MM.1S (cell line): ENCODE measurements around the gene PARP12.

Source experiments
- DNase-seq: peaks from one replicate; pipeline ENCODE4 v3.0.0-alpha.2; 2015
- H2AFZ ChIP-seq: fragments of 300-600 bp; sonication (generic); 2 replicates; pipeline ENCODE4 v1.6.0; 2016; ENCODE audit warnings: antibody characterized with exemption, low read length
- H3F3A ChIP-seq: fragments of 300-600 bp; sonication (generic); 2 replicates; pipeline ENCODE4 v1.6.1; 2016; ENCODE audit warnings: mild to moderate bottlenecking, antibody characterized with exemption, low read length, moderate library complexity, mixed read lengths; ENCODE audit not compliant: insufficient read depth
- H3K27ac ChIP-seq: fragments of 300-600 bp; sonication (generic); 2 replicates; pipeline ENCODE4 v1.5.1; 2016; ENCODE audit warnings: mild to moderate bottlenecking, low read length
- H3K27me3 ChIP-seq: fragments of 300-600 bp; sonication (generic); replicated peaks from 2 replicates; pipeline ENCODE4 v1.6.0; 2016; ENCODE audit warnings: low read length; ENCODE audit not compliant: insufficient read depth
- H3K36me3 ChIP-seq: fragments of 300-600 bp; sonication (generic); replicated peaks from 2 replicates; pipeline ENCODE4 v1.6.1; 2016; ENCODE audit warnings: mild to moderate bottlenecking, low read length, mixed read lengths; ENCODE audit not compliant: insufficient read depth
- H3K4me1 ChIP-seq: fragments of 300-600 bp; sonication (generic); 2 replicates; pipeline ENCODE4 v1.6.1; 2016; ENCODE audit warnings: low read length, mixed read lengths
- H3K4me2 ChIP-seq: fragments of 300-600 bp; sonication (generic); 2 replicates; pipeline ENCODE4 v1.6.0; 2016; ENCODE audit warnings: low read depth, low read length
- H3K4me3 ChIP-seq: fragments of 300-600 bp; sonication (generic); 2 replicates; pipeline ENCODE4 v1.5.1; 2016; ENCODE audit warnings: low read length, mixed read lengths
- H3K79me2 ChIP-seq: fragments of 300-600 bp; sonication (generic); 2 replicates; pipeline ENCODE4 v1.6.1; 2016; ENCODE audit warnings: mixed run types, low read length, mixed read lengths
- H3K9ac ChIP-seq: fragments of 300-600 bp; sonication (generic); 2 replicates; pipeline ENCODE4 v1.6.1; 2016; ENCODE audit warnings: low read length, mixed read lengths
- H3K9me2 ChIP-seq: fragments of 300-600 bp; sonication (generic); replicated peaks from 2 replicates; pipeline ENCODE4 v1.6.1; 2016; ENCODE audit warnings: mild to moderate bottlenecking, low read length, mixed read lengths; ENCODE audit not compliant: insufficient read depth
- H3K9me3 ChIP-seq: fragments of 300-600 bp; sonication (generic); replicated peaks from 2 replicates; pipeline ENCODE4 v1.6.1; 2016; ENCODE audit warnings: mild to moderate bottlenecking, low read length, mixed read lengths; ENCODE audit not compliant: insufficient read depth
- H4K20me1 ChIP-seq: fragments of 300-600 bp; sonication (generic); 2 replicates; pipeline ENCODE4 v1.6.1; 2016; ENCODE audit warnings: mild to moderate bottlenecking, low read length, moderate library complexity, mixed read lengths; ENCODE audit not compliant: insufficient read depth
- CTCF ChIP-seq: fragments of 300-600 bp; sonication (generic); IDR thresholded peaks from 2 replicates; pipeline ENCODE4 v1.5.1; 2016; ENCODE audit warnings: antibody characterized with exemption, low read length, mixed read lengths
- EZH2 ChIP-seq: fragments of 300-600 bp; sonication (generic); optimal IDR thresholded peaks from 2 replicates; pipeline ENCODE3; 2017; ENCODE audit warnings: low read depth, mild to moderate bottlenecking, antibody characterized with exemption, low read length, mixed read lengths
- EZH2phosphoT487 ChIP-seq: fragments of 300-600 bp; sonication (generic); IDR thresholded peaks from 2 replicates; pipeline ENCODE4 v1.6.1; 2018; ENCODE audit warnings: antibody characterized with exemption, low read length

The PARP12 gene

GRCh38 chr7:140062118-140062527, 628 bp downstream of the PARP12 start:
- Histone ChIP-seq H3K9me3 (peaks cover 2% of the 10 kb centered on the region; the same call in 1 of the 2 replicates), H3K79me2 (no peaks in the 10 kb centered on the region), H3K9ac (peak overlapping the region; percentile 33; the same call in 1 of the 2 replicates), H3K4me2 (peak overlapping the region; percentile 79), H3K27ac (no peak overlapping the region), H3K4me3 (peak overlapping the region; percentile 63), H4K20me1 (no peaks in the 10 kb centered on the region), H3K9me2 (no peaks in the 10 kb centered on the region), H2AFZ (peak overlapping the region; percentile 78), H3F3A (no peaks in the 10 kb centered on the region), H3K27me3 (no peaks in the 10 kb centered on the region; the same call in 1 of the 2 replicates), H3K4me1 (no peaks in the 10 kb centered on the region), H3K36me3 (no peaks in the 10 kb centered on the region)
- DNase-seq, result no peak
- TF ChIP-seq EZH2, result no peak
- no peak for TF ChIP-seq CTCF
- no peak for TF ChIP-seq EZH2phosphoT487

- TF ChIP-seq EZH2, result no peak
- TF ChIP-seq EZH2phosphoT487, result no peak
- no peak for TF ChIP-seq CTCF
- no peaks in the 10 kb centered on the region for H3K79me2 ChIP-seq
- H4K20me1 ChIP-seq, result no peaks in the 10 kb centered on the region
- H3K27ac ChIP-seq, result no peak overlapping the region
- no peak overlapping the region for H3K4me2 ChIP-seq
- DNase-seq, result no peak
- no peak overlapping the region for H2AFZ ChIP-seq
- H3K4me3 ChIP-seq, result no peak overlapping the region
- no peaks in the 10 kb centered on the region; the same call in 1 of the 2 replicates for H3K27me3 ChIP-seq
- H3K4me1 ChIP-seq, result no peaks in the 10 kb centered on the region
- H3K9me3 ChIP-seq, result no peaks in the 10 kb centered on the region
- no peak overlapping the region for H3K9ac ChIP-seq
- H3F3A ChIP-seq, result no peaks in the 10 kb centered on the region
- H3K9me2 ChIP-seq, result no peaks in the 10 kb centered on the region
- no peaks in the 10 kb centered on the region for H3K36me3 ChIP-seq
Observed at GRCh38 chr7:140061607-140061930, 1.2 kb downstream of the PARP12 start.

- Histone ChIP-seq H3K4me1 (no peaks in the 10 kb centered on the region), H4K20me1 (no peaks in the 10 kb centered on the region), H3K27me3 (no peaks in the 10 kb centered on the region; the same call in 1 of the 2 replicates), H3K9me3 (no peaks in the 10 kb centered on the region), H3K79me2 (no peaks in the 10 kb centered on the region), H3K4me3 (no peak overlapping the region), H3K4me2 (no peak overlapping the region), H3K36me3 (no peaks in the 10 kb centered on the region), H3F3A (no peaks in the 10 kb centered on the region), H3K9ac (no peak overlapping the region), H3K9me2 (no peaks in the 10 kb centered on the region), H3K27ac (no peak overlapping the region), H2AFZ (no peak overlapping the region)
- TF ChIP-seq CTCF (no peak), EZH2 (no peak), EZH2phosphoT487 (no peak)
- no peak for DNase-seq
Observed at GRCh38 chr7:140060788-140061606, 1.8 kb downstream of the PARP12 start.
